NCI-H1930 (cell line): ENCODE measurements around the gene FKBP10.
"Not testable (repeated sequence)": the region's sequence is repeated elsewhere in the genome, so short reads cannot be mapped to it uniquely, and the experiment has no call there.

ENCODE experiments used
- DNase-seq, 2 experiments: peaks; one replicate each; lab custom pipeline; 2025; lab: John Stamatoyannopoulos, UW

FKBP10 gene

GRCh38 chr17:41839448-41839847 is 26.6 kb downstream of the FKBP10 start:
- DNase-seq: not testable (repeated sequence)

DNA sequence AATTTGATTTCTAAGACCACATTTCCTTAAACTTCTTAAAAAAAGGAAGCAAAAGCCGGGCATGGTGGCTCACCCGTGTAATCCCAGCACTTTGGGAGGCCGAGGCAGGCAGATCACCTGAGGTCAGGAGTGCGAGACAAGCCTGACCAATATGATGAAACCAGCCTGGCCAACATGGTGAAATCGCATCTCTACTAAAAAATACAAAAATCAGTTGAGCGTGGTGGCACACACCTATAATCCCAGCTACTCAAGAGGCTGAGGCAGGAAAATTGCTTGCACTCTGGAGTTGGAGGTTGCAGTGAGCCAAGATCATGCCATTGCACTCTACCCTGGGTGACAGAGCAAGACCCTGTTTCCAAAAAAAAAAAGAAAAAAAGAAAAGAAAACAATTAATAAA is 28.0 kb downstream of the FKBP10 start:
- not testable (repeated sequence) for DNase-seq

DNA sequence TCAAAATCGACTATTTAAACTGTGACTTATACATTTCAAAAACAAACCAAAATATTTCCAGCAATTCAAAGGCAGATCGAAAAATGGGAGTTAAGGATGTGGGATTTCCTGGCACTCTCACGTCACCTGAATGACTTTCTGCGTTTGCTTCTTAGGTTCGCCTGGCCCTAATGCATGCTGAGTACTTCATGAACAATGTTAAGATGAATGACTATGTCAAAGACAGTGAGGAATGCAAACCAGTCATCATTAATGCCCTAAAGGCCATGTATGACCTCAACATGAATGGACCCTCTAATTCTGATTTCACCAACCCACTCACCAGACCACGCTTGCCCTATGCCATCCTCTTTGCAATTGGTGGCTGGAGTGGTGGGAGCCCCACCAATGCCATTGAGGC is 32.2 kb downstream of the FKBP10 start:
- no peak for DNase-seq

DNA sequence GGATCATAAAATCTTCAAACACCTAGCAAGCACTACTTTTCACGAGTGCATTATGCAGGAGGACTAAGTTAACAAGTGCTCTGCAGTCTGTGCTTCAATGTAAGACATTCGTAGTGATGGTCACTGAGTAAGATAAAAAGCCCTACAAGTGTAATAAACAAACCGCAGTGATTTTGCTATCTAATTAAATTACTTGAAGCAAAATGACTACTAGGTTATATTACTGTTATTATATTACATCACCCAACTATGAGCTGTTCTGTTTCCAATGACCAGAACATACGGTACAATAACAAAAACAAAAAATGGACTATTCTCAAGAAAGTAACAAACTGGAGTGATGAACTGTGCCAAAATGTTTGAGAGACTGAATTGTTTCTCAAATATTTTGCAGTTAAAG is 36.0 kb downstream of the FKBP10 start:
- DNase-seq: no peak

- DNase-seq: no peak
Measured at GRCh38 chr17:41849251-41849990, 36.6 kb downstream of the FKBP10 start.

DNA sequence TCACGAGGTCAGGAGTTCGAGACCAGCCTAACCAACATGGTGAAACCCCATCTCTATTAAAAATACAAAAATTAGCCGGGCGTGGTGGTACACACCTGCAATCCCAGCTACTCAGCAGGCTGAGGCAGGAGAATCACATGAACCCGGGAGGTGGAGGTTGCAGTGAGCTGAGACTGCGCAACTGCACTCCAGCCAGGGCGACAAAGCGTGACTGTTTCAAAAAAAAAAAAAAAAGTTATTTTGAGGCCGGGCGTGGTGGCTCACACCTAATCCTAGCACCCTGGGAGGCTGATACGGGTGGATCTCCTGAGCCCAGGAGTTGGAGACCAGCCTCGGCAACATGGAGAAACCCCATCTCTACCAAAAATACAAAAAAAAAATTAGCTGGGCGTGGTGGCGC is 38.6 kb downstream of the FKBP10 start:
- DNase-seq: not testable (repeated sequence)

- no peak for DNase-seq
Measured at GRCh38 chr17:41860254-41860931, 47.6 kb downstream of the FKBP10 start.

- no peak for DNase-seq
Measured at GRCh38 chr17:41863074-41863848, 50.5 kb downstream of the FKBP10 start.

GRCh38 chr17:41864498-41864835 is 51.7 kb downstream of the FKBP10 start:
- no peak for DNase-seq

DNA sequence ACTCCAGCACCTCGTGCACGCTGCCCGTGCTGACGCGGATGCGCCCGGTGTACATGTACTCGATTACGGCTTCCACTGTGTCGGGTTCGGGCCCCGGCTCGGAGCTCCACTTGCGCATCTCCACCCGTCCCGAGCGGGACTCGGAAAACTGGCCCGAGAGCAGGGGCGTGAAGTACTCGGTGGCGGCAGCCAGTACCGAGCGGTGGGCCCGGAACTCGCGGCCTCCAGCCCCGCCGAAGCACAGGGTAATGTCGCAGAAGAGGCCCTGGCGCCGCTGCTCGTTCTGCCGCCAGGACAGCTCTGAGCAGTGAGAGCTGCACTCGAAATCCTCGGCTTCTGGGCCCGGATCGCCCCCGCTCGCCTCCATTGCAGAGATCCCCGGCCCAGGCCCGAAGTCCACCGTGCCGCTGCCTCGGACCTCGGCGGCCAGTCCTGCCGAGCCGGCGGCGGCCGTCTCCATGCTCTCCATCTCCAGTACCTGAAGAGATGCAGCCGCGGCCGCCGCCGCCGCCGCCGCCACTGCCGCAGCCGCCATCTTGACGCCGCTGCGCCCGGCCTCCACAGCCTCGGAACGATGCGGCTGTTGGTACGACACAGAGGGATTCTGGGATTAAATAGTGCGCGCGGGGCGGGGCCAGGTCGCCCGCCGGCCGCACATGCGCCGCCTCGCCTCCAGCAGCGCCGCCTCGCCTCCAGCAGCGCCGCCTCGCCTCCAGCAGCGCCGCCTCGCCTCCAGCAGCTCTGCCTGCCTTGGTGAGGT is 52.2 kb downstream of the FKBP10 start, which contains the start of gene KLHL11:
Gene KLHL11, minus strand, starts transcription at position 588 of the 760 bp plus-strand sequence. Its CDS starts 53 bp downstream, at position 535.
- DNase-seq: peak; percentile 73 to 85

DNA sequence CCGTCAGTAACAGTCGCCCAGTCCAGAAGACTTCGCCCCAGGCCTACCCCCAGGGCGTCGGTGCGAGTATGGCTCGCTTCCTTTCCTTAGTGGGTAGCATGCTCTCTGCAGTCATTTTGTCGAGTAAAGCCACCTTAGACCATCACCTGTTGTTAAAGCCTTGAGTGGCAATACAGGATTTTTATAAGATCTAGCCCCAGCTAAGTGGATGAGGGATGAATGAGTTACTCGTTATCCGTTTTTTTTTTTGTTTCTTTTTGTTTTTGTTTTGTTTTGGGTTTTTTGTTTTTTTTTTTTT is 52.7 kb downstream of the FKBP10 start:
- DNase-seq: no peak

DNA sequence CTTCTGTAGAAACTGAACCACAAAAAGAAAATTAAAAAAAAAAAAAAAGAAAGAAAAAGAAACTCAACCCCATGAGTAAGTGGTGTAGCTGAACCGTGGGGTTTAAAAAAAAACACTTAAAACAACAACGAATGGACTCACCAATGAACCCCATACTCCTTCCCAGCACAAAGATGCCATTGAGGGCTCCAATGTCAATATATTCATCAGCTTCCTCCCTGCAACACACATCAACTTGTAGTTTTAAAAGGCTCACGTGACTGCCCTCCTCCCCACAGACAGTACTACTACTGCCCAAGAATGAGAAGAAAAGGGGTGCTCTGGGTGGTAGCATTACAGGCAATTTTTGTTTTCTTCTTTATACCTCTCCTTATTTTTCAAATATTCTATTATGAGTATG is 55.8 kb downstream of the FKBP10 start:
- no peak for DNase-seq

GRCh38 chr17:41869426-41869825 is 56.6 kb downstream of the FKBP10 start:
- DNase-seq: no peak

DNA sequence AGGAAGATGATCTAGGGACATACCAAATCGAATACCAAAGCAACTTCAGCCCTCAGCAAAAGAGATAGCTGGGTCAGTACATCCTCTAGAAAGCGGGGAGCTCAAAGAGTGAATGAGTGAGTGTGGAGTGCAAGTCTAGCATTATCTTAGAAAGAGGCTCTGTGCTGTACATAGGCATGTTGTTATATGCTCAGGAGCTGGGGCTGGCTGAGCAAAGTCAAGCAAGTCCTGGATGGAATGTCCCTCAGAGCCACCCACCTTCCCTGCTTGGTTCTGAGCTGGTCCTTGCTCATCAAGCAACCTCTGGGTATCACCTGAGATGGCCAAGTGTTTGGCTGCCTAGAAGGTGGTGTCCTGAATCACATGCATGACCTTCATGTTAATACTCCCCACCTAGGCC is 57.3 kb downstream of the FKBP10 start:
- DNase-seq: no peak

DNA sequence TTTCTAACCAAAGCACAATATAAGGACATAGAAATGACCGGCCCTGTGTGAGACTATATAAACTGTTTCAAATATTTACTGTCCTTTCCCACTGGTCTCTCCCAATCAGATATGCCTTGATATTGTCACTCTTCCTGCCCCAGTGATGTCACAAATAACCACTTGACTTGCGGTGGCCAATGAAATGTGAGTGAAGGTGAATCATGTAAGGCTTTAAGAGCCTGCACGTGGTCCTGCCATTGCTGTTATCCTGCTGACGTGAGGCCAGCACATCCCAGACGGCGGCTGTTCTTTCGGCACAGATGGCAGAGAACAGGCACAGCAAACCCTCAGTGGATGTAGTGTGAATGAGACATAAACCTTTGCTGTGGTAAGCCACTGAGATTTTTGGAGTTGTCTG is 57.8 kb downstream of the FKBP10 start:
- DNase-seq: no peak

DNA sequence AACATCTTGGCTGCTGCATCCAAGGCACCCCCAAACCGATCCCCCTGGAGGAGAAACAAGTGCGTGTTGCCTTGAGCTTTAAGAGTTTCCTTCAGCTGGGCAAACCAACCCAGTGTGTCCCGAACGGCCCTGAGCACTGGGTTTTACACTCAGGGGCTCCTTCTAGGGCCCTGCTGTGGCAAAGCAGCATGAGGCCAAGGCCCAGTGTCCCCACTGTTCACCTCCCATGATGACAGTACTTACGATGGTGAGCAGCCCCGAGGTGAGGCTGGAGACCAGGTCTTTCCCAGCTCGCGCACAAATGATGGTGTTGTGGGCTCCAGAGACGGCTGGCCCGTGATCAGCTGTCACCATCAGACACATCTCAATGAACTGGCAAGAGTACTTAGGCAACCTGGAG is 59.0 kb downstream of the FKBP10 start:
- DNase-seq: no peak
